ENCODE results near the gene GOT2. TPM values are rescaled to one million over a fixed set of nuclear protein-coding genes. Genes with fewer than 3 reads are reported as not detected.

The GOT2 gene
- total and polyA plus RNA-seq, 2 of the 8 experiments (the other 6 are each of a cell fraction or from before 2014, with no cell fraction given), result 62.9 to 223 TPM

DNA sequence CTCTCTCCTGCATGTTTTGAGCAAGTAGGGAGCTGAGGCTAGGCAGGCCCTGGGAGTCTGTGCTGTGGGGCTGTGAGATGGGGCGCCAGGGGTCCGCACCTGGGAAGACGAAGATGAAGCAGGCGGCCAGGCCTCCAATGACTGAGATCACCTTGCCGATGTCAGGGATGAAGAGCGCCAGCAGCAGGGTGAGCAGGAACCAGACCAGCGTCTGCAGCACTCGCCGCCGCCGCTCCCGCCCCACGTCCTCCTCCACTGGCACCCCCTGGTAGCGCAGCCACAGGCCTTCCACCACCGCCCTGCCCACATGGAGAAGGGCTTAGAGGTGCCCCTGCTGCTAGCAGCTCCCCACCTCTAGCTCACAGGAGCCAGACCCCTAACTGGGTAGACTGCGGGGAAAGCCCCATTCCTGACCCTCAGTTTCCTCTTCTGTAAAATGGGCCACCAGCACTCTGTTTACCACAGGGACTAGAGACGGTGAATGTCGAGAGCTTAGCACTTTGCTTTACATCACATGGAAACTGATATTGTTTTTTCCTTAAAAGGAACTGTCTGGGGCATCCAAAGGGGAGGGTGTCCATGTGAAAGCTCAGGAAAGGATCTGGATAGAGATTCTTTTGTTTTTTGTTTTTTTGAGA, 63.1 kb downstream of the GOT2 start:
- H2AFZ ChIP-seq (ENCODE audit: low read length), result no peak overlapping the region
- H3K79me1 ChIP-seq (ENCODE audit: low read depth, low read length), result no peaks in the 10 kb centered on the region
- H3K23ac ChIP-seq (ENCODE audit: insufficient read length), result no peak overlapping the region
- no peak overlapping the region for H4K91ac ChIP-seq (replicated peaks; ENCODE audit: insufficient read length, low read length)
- H3K4me3 ChIP-seq (ENCODE audit: extremely low read depth in 1 of 4, insufficient read depth in 2 of 4, low read depth in 3 of 4, low read length in 4 of 4), result no peak overlapping the region
- H2BK5ac ChIP-seq (ENCODE audit: low read depth, low read length), result no peak overlapping the region
- peaks cover 2 to 17% (median 7%) of the 10 kb centered on the region in 4 experiments; a peak in 6 of 8 replicates for H3K36me3 ChIP-seq (ENCODE audit: control insufficient read depth in 2 of 4, insufficient read depth in 4 of 4, low read length in 3 of 4)
- H3K9me3 ChIP-seq (ENCODE audit: insufficient read depth in 2 of 2, low read depth in 1 of 2, low read length in 1 of 2), result no peaks in the 10 kb centered on the region
- 97% methylated on average over 18 of the region's 18 CpGs; no CpG with 5 or more reads in 1 of the 2 experiments for WGBS, 2 experiments (ENCODE audit: extremely low coverage in 1 of 2, insufficient coverage in 1 of 2, insufficient read length in 1 of 2, insufficient replicate concordance in 2 of 2, low coverage in 1 of 2, low lambda C conversion rate in 2 of 2, missing lambda C conversion rate in 1 of 2)
- no peak overlapping the region for H4K5ac ChIP-seq (ENCODE audit: insufficient read length, low read depth, low read length)
- DNase-seq (ENCODE audit: low read depth in 1 of 2, low spot score in 2 of 2) (no peak), FAIRE-seq (no peak)
- H3K4ac ChIP-seq (replicated peaks; ENCODE audit: insufficient read length, low read depth, low read length), result no peak overlapping the region
- H3K23me2 ChIP-seq (ENCODE audit: low read depth, low read length), result peaks cover 2% of the 10 kb centered on the region; the same call in 1 of the 2 replicates
- H2BK12ac ChIP-seq (ENCODE audit: low read depth, low read length), result no peak overlapping the region
- H3K27ac ChIP-seq (ENCODE audit: low read depth, low read length), result no peak overlapping the region
- ChIA-PET CTCF (ENCODE audit: partially characterized antibody) (interaction anchor here (0.6 to 1.2 kb wide), 4 partner anchors 9 to 85 kb away, joined by 3 to 4 read pairs (median 3); no protein-coding TSS in a partner anchor), POLR2A (ENCODE audit: partially characterized antibody) (no interaction called here)
- H2AK5ac ChIP-seq (ENCODE audit: low read depth, low read length), result no peak overlapping the region
- no peak overlapping the region for H3K4me2 ChIP-seq (ENCODE audit: insufficient read depth in 1 of 2, low read depth in 2 of 2, low read length in 2 of 2)
- H4K20me1 ChIP-seq (replicated peaks in 1 of 2; ENCODE audit: control insufficient read depth in 1 of 2, insufficient read depth in 2 of 2, low read length in 2 of 2), result no peaks in the 10 kb centered on the region
- no peaks in the 10 kb centered on the region for H3K79me2 ChIP-seq (ENCODE audit: control insufficient read depth in 1 of 2, insufficient read depth in 2 of 2, low read length in 2 of 2)
- no peak overlapping the region for H3K18ac ChIP-seq (ENCODE audit: extremely low read depth, low read length)
- no peak overlapping the region for H2BK15ac ChIP-seq (ENCODE audit: low read length)
- H2BK20ac ChIP-seq (ENCODE audit: low read length), result no peak overlapping the region
- no peak overlapping the region for H2BK120ac ChIP-seq (replicated peaks; ENCODE audit: low read depth, low read length)
- no peaks in the 10 kb centered on the region for H3K27me3 ChIP-seq (replicated peaks in 1 of 4; ENCODE audit: control insufficient read depth in 3 of 4, extremely low read depth in 1 of 4, insufficient read depth in 3 of 4, low read length in 3 of 4)
- no peaks in the 10 kb centered on the region for H3K4me1 ChIP-seq (replicated peaks in 1 of 4; ENCODE audit: control insufficient read depth in 3 of 4, insufficient read depth in 4 of 4, low read length in 3 of 4)
- no peak overlapping the region for H3K56ac ChIP-seq (replicated peaks; ENCODE audit: insufficient read length, low read depth, low read length)
- no peak overlapping the region for H3K14ac ChIP-seq (ENCODE audit: insufficient read length)
- H4K8ac ChIP-seq (ENCODE audit: extremely low read depth, insufficient read depth, low read length), result no peak overlapping the region
- no peak overlapping the region for H3K9ac ChIP-seq (replicated peaks in 1 of 4; ENCODE audit: extremely low read depth in 1 of 4, low read depth in 3 of 4, low read length in 3 of 4)
- TF ChIP-seq EZH2 (IDR thresholded peaks at IDR 0.05; ENCODE audit: low read depth, low read length, severe bottlenecking) (no peak), NRF1 (IDR thresholded peaks at IDR 0.05; ENCODE audit: low read depth, low read length) (no peak), RXRA (IDR thresholded peaks at IDR 0.05; ENCODE audit: insufficient read depth, low read depth, low read length) (no peak), SIN3A (conservative IDR thresholded peaks at IDR 0.05 in 1 of 2, IDR thresholded peaks at IDR 0.05 in 1 of 2; ENCODE audit: low read depth in 1 of 2, low read length in 2 of 2) (no peak), GTF2F1 (IDR thresholded peaks at IDR 0.05; ENCODE audit: borderline replicate concordance, low read depth, low read length) (no peak), CBX8 (IDR thresholded peaks at IDR 0.05; ENCODE audit: borderline replicate concordance, low read depth, low read length) (no peak), SRF (IDR thresholded peaks at IDR 0.05; ENCODE audit: low read depth, low read length) (no peak), CBX5 (IDR thresholded peaks at IDR 0.05; ENCODE audit: low read depth, low read length) (no peak), CHD2 (IDR thresholded peaks at IDR 0.05; ENCODE audit: low read length) (no peak), SP4 (IDR thresholded peaks at IDR 0.05; ENCODE audit: low read length) (no peak), BCL11A (IDR thresholded peaks at IDR 0.05; ENCODE audit: low read depth in 2 of 2, low read length in 2 of 2) (no peak), MAFK (IDR thresholded peaks at IDR 0.05; ENCODE audit: low read depth, low read length) (no peak), TBP (IDR thresholded peaks at IDR 0.05; ENCODE audit: low read depth, low read length) (no peak), GABPA (IDR thresholded peaks at IDR 0.05; ENCODE audit: borderline replicate concordance, insufficient read depth, low read length) (no peak)
